ENCODE data around the gene NECAB3. TPM values are rescaled to one million over a fixed set of nuclear protein-coding genes. Genes with fewer than 3 reads are reported as not detected.

NECAB3 gene
- total and polyA plus RNA-seq, 2 of the 13 experiments (the other 11 are each of a cell fraction or from before 2014, with no cell fraction given) = 61.5 to 65.5 TPM

DNA sequence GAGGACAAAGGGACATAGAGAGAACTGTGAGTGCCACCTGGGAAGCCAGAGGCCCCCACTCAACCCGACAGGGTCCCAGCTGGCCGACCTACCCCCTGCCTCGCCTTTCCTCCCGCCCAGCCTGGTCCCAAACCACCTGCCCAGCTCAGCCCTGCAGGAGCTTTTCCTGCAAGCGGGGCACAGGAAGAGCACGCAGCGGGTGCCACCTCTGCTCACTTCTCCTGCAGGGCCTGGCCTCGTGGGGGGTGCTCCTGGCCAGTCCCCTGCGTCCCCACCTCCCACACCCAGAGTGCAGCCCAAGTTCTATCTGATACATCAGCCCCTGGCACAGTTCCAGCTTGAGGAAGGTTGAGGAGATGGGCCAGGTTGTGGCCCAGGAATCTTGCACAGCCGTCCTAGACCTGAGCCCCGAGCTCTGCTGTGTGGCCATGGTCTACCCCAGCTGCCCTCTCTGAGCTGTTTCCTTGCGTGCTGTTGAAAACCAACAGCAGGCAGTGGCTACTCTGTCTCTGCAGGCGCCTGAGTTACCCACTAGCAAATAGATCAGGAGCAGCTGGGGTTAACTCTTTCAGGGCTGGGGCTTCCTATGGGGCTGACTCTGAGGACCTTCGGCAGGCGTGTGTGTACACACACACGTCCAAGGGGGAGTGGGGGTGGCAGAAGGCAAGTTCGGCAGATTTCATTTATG, 1.7 kb downstream of the NECAB3 start (continued):
- TF ChIP-seq, protein P1, sequence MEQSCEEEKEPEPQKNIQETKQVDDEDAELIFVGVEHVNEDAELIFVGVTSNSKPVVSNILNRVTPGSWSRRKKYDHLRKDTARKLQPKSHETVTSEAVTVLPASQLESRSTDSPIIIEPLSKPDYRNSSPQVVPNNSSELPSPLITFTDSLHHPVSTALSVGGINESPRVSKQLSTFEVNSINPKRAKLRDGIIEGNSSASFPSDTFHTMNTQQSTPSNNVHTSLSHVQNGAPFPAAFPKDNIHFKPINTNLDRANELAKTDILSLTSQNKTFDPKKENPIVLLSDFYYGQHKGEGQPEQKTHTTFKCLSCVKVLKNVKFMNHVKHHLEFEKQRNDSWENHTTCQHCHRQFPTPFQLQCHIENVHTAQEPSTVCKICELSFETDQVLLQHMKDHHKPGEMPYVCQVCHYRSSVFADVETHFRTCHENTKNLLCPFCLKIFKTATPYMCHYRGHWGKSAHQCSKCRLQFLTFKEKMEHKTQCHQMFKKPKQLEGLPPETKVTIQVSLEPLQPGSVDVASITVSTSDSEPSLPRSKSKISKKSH (CRISPR knock-in tag; IDR thresholded peaks at IDR 0.05; ENCODE audit: borderline replicate concordance) = peak; percentile 73; the same call in 1 of the 2 replicates
- TF ChIP-seq, protein P2, sequence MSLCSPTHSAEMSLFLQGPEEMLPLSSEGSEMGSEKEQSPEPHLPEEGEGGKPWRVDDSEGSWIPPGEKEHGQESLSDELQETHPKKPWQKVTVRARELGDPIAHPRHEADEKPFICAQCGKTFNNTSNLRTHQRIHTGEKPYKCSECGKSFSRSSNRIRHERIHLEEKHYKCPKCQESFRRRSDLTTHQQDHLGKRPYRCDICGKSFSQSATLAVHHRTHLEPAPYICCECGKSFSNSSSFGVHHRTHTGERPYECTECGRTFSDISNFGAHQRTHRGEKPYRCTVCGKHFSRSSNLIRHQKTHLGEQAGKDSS (CRISPR knock-in tag; IDR thresholded peaks at IDR 0.05; ENCODE audit: borderline replicate concordance, low read depth) = peak; percentile 32; the same call in 1 of the 2 replicates
- TF ChIP-seq MIER2 (CRISPR knock-in tag; IDR thresholded peaks at IDR 0.05) = no peak
- TF ChIP-seq, protein P3, sequence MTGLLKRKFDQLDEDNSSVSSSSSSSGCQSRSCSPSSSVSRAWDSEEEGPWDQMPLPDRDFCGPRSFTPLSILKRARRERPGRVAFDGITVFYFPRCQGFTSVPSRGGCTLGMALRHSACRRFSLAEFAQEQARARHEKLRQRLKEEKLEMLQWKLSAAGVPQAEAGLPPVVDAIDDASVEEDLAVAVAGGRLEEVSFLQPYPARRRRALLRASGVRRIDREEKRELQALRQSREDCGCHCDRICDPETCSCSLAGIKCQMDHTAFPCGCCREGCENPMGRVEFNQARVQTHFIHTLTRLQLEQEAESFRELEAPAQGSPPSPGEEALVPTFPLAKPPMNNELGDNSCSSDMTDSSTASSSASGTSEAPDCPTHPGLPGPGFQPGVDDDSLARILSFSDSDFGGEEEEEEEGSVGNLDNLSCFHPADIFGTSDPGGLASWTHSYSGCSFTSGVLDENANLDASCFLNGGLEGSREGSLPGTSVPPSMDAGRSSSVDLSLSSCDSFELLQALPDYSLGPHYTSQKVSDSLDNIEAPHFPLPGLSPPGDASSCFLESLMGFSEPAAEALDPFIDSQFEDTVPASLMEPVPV (CRISPR knock-in tag; IDR thresholded peaks at IDR 0.05) = 0 out of 2 replicates have a peak, but pooled peaks have one; percentile 11
- peak; percentile 20 for TF ChIP-seq MED8 (CRISPR knock-in tag; IDR thresholded peaks at IDR 0.05; ENCODE audit: insufficient replicate concordance)
- TF ChIP-seq, protein P4, sequence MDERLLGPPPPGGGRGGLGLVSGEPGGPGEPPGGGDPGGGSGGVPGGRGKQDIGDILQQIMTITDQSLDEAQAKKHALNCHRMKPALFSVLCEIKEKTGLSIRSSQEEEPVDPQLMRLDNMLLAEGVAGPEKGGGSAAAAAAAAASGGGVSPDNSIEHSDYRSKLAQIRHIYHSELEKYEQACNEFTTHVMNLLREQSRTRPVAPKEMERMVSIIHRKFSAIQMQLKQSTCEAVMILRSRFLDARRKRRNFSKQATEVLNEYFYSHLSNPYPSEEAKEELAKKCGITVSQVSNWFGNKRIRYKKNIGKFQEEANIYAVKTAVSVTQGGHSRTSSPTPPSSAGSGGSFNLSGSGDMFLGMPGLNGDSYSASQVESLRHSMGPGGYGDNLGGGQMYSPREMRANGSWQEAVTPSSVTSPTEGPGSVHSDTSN (CRISPR knock-in tag; IDR thresholded peaks at IDR 0.05) = no peak
- TF ChIP-seq, protein P5, sequence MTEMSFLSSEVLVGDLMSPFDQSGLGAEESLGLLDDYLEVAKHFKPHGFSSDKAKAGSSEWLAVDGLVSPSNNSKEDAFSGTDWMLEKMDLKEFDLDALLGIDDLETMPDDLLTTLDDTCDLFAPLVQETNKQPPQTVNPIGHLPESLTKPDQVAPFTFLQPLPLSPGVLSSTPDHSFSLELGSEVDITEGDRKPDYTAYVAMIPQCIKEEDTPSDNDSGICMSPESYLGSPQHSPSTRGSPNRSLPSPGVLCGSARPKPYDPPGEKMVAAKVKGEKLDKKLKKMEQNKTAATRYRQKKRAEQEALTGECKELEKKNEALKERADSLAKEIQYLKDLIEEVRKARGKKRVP (CRISPR knock-in tag; IDR thresholded peaks at IDR 0.05) = 0 out of 4 replicates have a peak, but pooled peaks of 1 of the 2 experiments have one; percentile 48
- TF ChIP-seq POLR2AphosphoS5 (IDR thresholded peaks at IDR 0.05; ENCODE audit: low read depth, low read length) = peak; percentile 32; the same call in 1 of the 2 replicates
- TF ChIP-seq ZNF672 (CRISPR knock-in tag; IDR thresholded peaks at IDR 0.05) = peak; percentile 41; the same call in 1 of the 2 replicates
- TF ChIP-seq ZIK1 (CRISPR knock-in tag; IDR thresholded peaks at IDR 0.05; ENCODE audit: borderline replicate concordance, low read depth) = 0 out of 2 replicates have a peak, but pooled peaks have one; percentile 30
- TF ChIP-seq ZNF552 (CRISPR knock-in tag; IDR thresholded peaks at IDR 0.05; ENCODE audit: borderline replicate concordance) = 0 out of 2 replicates have a peak, but pooled peaks have one; percentile 15
- TF ChIP-seq ZNF569 (CRISPR knock-in tag; IDR thresholded peaks at IDR 0.05; ENCODE audit: borderline replicate concordance) = 0 out of 2 replicates have a peak, but pooled peaks have one; percentile 3
- TF ChIP-seq, protein P6, sequence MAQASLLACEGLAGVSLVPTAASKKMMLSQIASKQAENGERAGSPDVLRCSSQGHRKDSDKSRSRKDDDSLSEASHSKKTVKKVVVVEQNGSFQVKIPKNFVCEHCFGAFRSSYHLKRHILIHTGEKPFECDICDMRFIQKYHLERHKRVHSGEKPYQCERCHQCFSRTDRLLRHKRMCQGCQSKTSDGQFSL (CRISPR knock-in tag; IDR thresholded peaks at IDR 0.05) = 0 out of 2 replicates have a peak, but pooled peaks have one; percentile 13
